22Rv1 (cell line): ENCODE measurements around the gene PDZD7.

ENCODE experiments used
- CTCF ChIP-seq: fragments of 450-650 bp; IDR thresholded peaks from 2 replicates; pipeline ENCODE4 v1.5.1; 2017; ENCODE audit warnings: mild to moderate bottlenecking
- ZFX ChIP-seq: fragments of 450-650 bp; IDR thresholded peaks from 2 replicates; pipeline ENCODE4 v1.6.1; 2017; ENCODE audit warnings: antibody characterized with exemption, borderline replicate concordance

- TF ChIP-seq CTCF (peak; percentile 95), ZFX (no peak)
Measured at GRCh38 chr10:101060036-101060950, 29.4 kb upstream of the PDZD7 start.
